Stomach (tissue), 9 donors: Measurements from ENCODE around the gene STK11IP. TPM values are rescaled to one million over a fixed set of nuclear protein-coding genes. Genes with fewer than 3 reads are reported as not detected.

Source experiments
- DNase-seq, 2 donors: peaks; one replicate each; pipeline versions ENCODE4 v3.0.0 to v3.0.0-alpha.2; 2013 to 2019
- H3K27ac ChIP-seq, 5 donors: fragments of 200-600 bp in 4 of 5; sonication (generic) in 4 of 5; one replicate each; pipeline ENCODE4 v1.5.1; 2013 to 2019; ENCODE audit warnings: mild to moderate bottlenecking in 1 of 5, moderate library complexity in 1 of 5
- H3K27me3 ChIP-seq, 3 donors: fragments of 200-600 bp; sonication (generic); one replicate each; pipeline ENCODE4 v1.5.1; 2017 to 2019; ENCODE audit warnings: mixed run types in 1 of 3
- H3K36me3 ChIP-seq, 4 donors: fragments of 200-600 bp; sonication (generic); 1 replicate in 3 of 4; 2 replicates in 1 of 4; pipeline ENCODE4 v1.5.1; 2016 to 2019
- H3K4me1 ChIP-seq, 4 donors: fragments of 200-600 bp; sonication (generic); one replicate each; pipeline ENCODE4 v1.5.1; 2016 to 2019
- H3K4me3 ChIP-seq, 4 donors: fragments of 200-600 bp; sonication (generic) in 3 of 4; one replicate each; pipeline ENCODE4 v1.5.1; 2016 to 2019; ENCODE audit warnings: mild to moderate bottlenecking in 1 of 4
- H3K9me3 ChIP-seq, 4 donors: fragments of 200-600 bp; sonication (generic); one replicate each; pipeline ENCODE4 v1.5.1; 2016 to 2019
- CTCF ChIP-seq, 7 experiments: fragments of 450-650 bp in 4 of 7; fragments of 200-600 bp in 3 of 7; sonication (generic) in 3 of 7; IDR thresholded peaks; one replicate each; pipeline ENCODE4 v1.5.1; 2016 to 2019; ENCODE audit warnings: antibody characterized with exemption in 7 of 7, control low read depth in 2 of 7, mild to moderate bottlenecking in 1 of 7
- EP300 ChIP-seq: sonication (generic); formaldehyde crosslinking; IDR thresholded peaks from one replicate; pipeline ENCODE4 v1.6.1; 2017; ENCODE audit warnings: antibody characterized with exemption
- POLR2A ChIP-seq, 4 donors: fragments of 450-650 bp; IDR thresholded peaks; one replicate each; pipeline ENCODE4 v1.6.1; 2016; ENCODE audit warnings: antibody characterized with exemption in 4 of 4, control low read depth in 2 of 4, mild to moderate bottlenecking in 1 of 4, moderate library complexity in 1 of 4
- POLR2AphosphoS5 ChIP-seq, 3 donors: sonication (generic); formaldehyde crosslinking; IDR thresholded peaks; one replicate each; pipeline ENCODE4 v1.6.1; 2016; ENCODE audit warnings: antibody characterized with exemption in 3 of 3
- WGBS, 5 donors: extraction: QIAGEN DNeasy Blood & Tissue Kit in 3 of 5; methylation state at CpG; one replicate each; pipeline versions ENCODE4 v1.1.5 to v1.1.7; 2013 to 2018; 5-methylcytosine and 5-hydroxymethylcytosine counted together
- intact Hi-C: fragments of 100-400 bp; cut with DNase I; formaldehyde crosslinking; loops from one replicate; pipeline ENCODE4 v1.15.1; 2023; ENCODE audit warnings: low total_unique reads
- polyA plus RNA-seq, 3 donors: library from polyadenylated mRNA; stranded (reverse); fragments of 200-250 nt; gene quantifications; one replicate each; pipeline ENCODE4 v1.2.3, GENCODE V29; 2013
- total RNA-seq, 5 donors: library from RNA; depleted of rRNA; stranded (reverse); fragments of >200 nt; gene quantifications; one replicate each; pipeline versions ENCODE4 v1.1.0 to v1.2.3, GENCODE V29; 2014 to 2016
- donor health status: healthy with polysubstance abuse.
- donor health status: Bipolar disorder and iron deficiency.
- donor health status: healthy.

Gene STK11IP
- total and polyA plus RNA-seq, 8 donors, result 6.8 to 89.5 (median 14.6) TPM

DNA sequence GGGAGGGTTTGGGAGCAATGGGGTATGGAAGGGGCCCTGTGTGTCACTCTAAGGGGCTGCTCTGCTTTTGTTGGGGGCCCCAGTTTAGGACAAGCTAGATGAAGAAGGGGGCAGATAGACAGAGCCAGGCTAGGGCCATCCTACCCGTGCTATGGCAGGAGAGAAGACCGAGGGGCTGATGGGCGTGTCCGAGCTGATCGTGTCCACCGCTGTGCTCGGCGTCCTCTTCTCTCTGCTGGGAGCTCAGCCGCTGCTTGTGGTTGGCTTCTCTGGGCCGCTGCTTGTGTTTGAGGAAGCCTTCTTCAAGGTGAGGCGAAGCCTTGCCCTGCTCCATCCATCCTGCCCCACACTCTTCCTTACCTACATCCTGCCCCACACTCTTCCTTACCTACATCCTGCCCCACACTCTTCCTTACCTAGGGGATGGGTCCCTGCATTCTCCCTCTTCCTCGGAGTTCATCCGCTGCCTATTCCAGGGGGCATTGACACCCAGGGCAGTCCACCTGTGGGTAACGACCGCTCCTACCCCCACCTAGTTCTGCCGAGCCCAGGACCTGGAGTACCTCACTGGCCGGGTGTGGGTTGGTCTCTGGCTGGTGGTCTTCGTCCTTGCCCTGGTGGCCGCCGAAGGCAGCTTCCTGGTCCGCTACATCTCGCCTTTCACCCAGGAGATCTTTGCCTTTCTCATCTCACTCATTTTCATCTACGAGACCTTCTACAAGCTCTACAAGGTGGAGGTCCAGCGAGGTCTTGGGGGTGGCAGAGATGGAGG lies 38.7 kb downstream of the STK11IP start:
- no peaks in the 10 kb centered on the region for H3K4me1 ChIP-seq
- no peaks in the 10 kb centered on the region for H3K36me3 ChIP-seq
- 85 to 91% (median 90%) methylated on average over 23 to 24 of the region's 24 CpGs for WGBS, 5 donors
- H3K4me3 ChIP-seq, result no peak overlapping the region
- peaks cover 0 to 4% (median 0%) of the 10 kb centered on the region in 3 donors for H3K27me3 ChIP-seq
- no peak overlapping the region for H3K27ac ChIP-seq
- no peak for DNase-seq
- TF ChIP-seq EP300, result no peak
- TF ChIP-seq CTCF (IDR thresholded peaks at IDR 0.05), result no peak
- TF ChIP-seq POLR2A (IDR thresholded peaks at IDR 0.05), result no peak
- TF ChIP-seq POLR2AphosphoS5 (IDR thresholded peaks at IDR 0.05), result no peak
- no peaks in the 10 kb centered on the region for H3K9me3 ChIP-seq
- intact Hi-C loops, result no loop called here

GRCh38 chr2:219636941-219637841 lies 39.5 kb downstream of the STK11IP start:
- Histone ChIP-seq H3K27me3 (peaks cover 0 to 4% (median 0%) of the 10 kb centered on the region in 3 donors), H3K4me3 (no peak overlapping the region), H3K4me1 (peaks cover 0 to 3% (median 2%) of the 10 kb centered on the region in 4 donors), H3K9me3 (no peaks in the 10 kb centered on the region), H3K36me3 (no peaks in the 10 kb centered on the region), H3K27ac (no peak overlapping the region)
- WGBS, 5 donors, result 69 to 81% (median 78%) methylated on average over 11 to 13 of the region's 13 CpGs
- no peak for DNase-seq
- TF ChIP-seq EP300, result no peak
- TF ChIP-seq POLR2AphosphoS5 (IDR thresholded peaks at IDR 0.05), result no peak
- TF ChIP-seq CTCF (IDR thresholded peaks at IDR 0.05), result no peak
- no peak for TF ChIP-seq POLR2A (IDR thresholded peaks at IDR 0.05)
- intact Hi-C loops, result no loop called here

DNA sequence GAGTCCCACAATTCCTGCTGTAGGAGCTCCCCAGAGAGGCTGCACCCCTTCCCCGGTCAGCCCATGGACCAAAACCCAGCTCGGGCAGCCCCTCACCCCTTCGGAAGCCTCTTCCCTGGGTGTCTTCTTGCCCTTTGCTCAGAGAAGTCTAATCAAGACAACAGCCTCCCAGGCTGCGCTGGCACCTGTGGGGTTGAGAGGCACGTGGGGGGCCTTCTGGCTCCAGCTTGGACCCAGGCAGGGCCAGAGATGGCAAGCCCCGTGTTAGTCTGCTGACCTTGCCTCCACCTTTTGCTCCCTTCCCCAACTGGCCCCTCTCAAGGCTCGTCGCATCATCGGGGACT lies 40.2 kb downstream of the STK11IP start:
- intact Hi-C loops, result no loop called here
- Histone ChIP-seq H3K9me3 (no peaks in the 10 kb centered on the region), H3K4me3 (no peak overlapping the region), H3K36me3 (no peaks in the 10 kb centered on the region), H3K27me3 (peaks cover 0 to 4% (median 0%) of the 10 kb centered on the region in 3 donors), H3K4me1 (peaks cover 0 to 9% (median 8%) of the 10 kb centered on the region in 4 donors), H3K27ac (no peak overlapping the region)
- TF ChIP-seq EP300 (no peak), POLR2A (IDR thresholded peaks at IDR 0.05) (no peak), CTCF (IDR thresholded peaks at IDR 0.05) (no peak), POLR2AphosphoS5 (IDR thresholded peaks at IDR 0.05) (no peak)
- WGBS, 5 donors, result 83 to 92% (median 85%) methylated on average over 9 of the region's 9 CpGs
- DNase-seq, result no peak

GRCh38 chr2:219638217-219638947 lies 40.7 kb downstream of the STK11IP start:
- Histone ChIP-seq H3K4me1 (peaks cover 0 to 12% (median 9%) of the 10 kb centered on the region in 4 donors), H3K36me3 (no peaks in the 10 kb centered on the region), H3K4me3 (no peak overlapping the region), H3K9me3 (no peaks in the 10 kb centered on the region), H3K27ac (no peak overlapping the region), H3K27me3 (peaks cover 0 to 4% (median 0%) of the 10 kb centered on the region in 3 donors)
- WGBS, 5 donors, result 83 to 90% (median 87%) methylated on average over 12 to 17 of the region's 17 CpGs
- DNase-seq, result no peak
- intact Hi-C loops, result no loop called here
- TF ChIP-seq EP300, result no peak
- TF ChIP-seq CTCF (IDR thresholded peaks at IDR 0.05), result no peak
- TF ChIP-seq POLR2AphosphoS5 (IDR thresholded peaks at IDR 0.05), result no peak
- no peak for TF ChIP-seq POLR2A (IDR thresholded peaks at IDR 0.05)
